ENCODE results near the gene AMMECR1.

Gene AMMECR1

DNA sequence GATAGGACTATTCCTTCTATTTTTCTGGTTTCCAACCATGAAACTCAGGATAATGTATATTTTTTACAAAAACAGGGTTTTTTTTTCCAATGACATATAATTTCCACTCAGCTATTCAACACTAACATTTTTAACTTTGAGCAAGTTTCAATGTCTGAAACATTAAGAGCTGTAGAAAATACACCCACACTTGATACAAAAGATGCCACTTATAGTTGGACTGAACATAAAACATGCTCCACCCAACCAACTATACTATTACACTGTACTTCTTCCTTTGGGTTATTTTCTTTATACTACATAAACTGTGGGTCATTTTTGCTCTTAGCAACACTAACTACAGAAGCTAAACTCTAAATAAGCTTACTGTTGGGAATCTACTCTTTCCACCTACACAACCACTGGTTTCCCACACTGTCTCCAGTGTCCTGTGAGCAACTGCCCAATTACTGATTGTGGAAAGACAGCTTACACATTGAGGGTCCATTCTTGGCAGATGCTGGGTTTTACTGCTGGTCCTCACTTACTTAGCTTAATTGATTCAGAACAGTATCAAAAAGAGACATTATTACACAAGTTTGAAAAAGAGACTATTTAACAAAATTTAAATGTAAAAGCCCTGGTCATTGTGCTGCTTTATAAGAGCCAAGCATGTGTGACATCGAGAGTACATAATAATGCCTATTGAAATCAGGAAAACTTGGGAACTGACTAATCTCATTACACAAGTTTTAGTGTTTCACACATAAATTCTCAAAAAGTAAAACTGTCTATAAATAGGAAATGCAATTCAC is 6.3 kb downstream of the AMMECR1 start:
- no peak for DNase-seq (ENCODE audit: low read depth)

GRCh38 chrX:110310896-110311295 is 7.0 kb downstream of the AMMECR1 start:
- no peak for DNase-seq (ENCODE audit: low read depth)

DNA sequence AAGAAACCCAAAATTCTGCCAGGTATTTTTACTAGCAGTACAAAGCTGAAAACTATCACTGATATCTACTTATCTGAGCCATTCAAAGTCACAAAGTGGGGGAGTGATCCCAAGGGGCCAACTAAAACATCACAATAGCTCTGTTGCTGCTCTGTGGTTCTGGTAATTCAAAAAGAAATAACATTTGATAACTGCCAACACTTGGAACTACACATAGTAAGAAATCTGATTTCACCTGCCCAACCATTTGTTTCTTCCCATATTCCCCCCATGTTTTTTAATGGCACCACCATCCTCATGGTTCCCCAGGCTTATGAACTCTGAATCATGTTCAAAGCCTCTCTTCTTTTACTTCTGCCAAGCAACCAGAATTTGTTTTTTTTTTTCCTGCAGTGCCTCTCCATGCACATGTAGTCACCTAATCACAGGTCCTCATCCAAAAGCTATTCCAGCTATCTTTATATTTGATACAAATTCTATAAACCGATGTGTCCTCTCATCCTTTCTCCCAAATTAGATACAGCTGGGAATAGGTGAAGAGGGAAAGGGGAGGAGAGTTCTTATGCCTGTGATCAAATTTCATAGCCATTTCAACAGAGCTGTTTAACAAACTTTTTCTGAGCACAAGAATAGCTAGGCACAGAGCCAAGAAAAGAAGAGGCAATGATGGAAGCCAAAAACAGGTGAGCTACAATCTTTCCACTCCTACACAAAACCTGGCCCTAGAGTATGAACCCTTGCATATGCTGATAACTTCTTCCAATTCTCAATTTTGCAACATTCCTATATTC is 7.7 kb downstream of the AMMECR1 start:
- no peak for DNase-seq (ENCODE audit: low read depth)

DNA sequence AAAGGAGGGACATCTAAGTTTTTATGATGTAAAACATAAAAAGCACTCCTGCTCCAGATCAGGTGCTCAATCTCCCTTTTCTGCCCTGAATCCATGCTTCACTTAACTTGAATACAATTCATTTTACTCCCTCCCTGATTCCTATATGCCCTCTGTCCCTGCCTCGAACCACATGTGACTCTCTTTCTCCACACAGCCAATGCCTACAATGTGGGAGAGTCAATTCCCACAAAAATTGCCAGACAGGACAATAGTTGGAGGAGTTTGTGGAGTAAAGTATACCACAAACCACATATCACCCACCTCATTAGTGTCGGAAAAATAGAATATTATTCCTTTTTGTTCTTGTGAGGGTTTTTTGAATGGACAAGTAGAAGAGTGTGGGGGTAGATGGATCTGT is 9.7 kb downstream of the AMMECR1 start:
- no peak for DNase-seq (ENCODE audit: low read depth)

DNA sequence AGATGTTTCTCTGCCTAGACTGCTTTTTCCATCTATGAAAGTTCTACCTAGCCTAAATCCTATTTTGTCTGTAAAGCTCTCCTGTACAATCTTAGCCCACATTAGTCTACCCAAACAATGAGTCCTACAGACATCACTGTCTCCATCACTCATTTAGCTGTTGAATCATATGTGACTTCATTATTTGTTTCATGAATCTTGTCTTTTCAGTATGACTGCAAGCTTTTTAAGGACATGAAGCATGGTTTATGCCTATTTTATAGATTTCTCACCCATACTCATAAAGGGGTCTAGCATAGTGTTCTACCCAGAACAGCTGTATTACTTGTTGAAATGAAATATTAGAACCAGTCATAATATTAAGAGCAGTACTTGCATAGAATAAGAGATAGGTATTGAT is 13.0 kb downstream of the AMMECR1 start:
- no peak for DNase-seq (ENCODE audit: low read depth)

DNA sequence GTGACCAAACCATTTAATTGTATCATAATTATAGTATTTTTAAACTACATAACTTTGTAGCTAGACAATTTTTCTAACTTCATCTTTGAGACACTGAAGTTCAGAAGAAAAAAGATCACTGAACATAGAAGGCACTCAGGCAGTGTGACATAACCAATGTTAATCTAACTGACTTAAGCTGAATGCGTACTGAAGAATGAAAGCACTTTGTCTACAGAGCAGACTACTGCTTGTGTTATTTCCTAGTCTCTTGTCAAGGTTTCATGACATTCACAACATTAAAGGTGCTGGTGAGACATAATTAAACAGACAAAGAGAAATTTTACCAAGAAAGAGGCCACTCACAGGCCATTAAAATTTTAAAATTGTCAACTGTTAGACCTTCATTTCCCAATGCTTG is 13.5 kb downstream of the AMMECR1 start:
- DNase-seq (ENCODE audit: low read depth), result no peak

GRCh38 chrX:110302975-110303374 is 14.9 kb downstream of the AMMECR1 start:
- no peak for DNase-seq (ENCODE audit: low read depth)

DNA sequence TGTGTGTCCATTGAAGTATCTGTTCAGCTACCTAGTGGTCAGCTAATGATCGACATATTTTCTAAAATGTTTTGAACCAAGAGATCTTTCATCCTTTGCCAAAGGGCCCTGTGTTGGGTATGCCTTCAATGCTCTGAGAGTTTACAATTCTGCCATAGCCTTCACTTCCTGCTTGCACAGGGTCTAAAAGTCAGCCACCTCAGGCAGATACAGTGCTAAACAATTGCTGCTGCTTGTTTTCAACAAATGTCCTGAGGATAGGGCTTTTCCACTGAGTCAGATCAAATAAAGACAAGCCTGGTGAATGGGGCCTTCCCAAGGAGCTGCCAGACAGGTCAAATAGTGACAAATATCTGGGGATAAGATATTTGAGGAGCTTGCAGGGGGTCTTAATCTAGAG is 16.7 kb downstream of the AMMECR1 start:
- DNase-seq (ENCODE audit: low read depth), result no peak

GRCh38 chrX:110294087-110294486 is 23.8 kb downstream of the AMMECR1 start:
- no peak for DNase-seq (ENCODE audit: low read depth)

- DNase-seq (ENCODE audit: low read depth), result no peak
Measured at GRCh38 chrX:110293658-110294057, 24.2 kb downstream of the AMMECR1 start.

DNA sequence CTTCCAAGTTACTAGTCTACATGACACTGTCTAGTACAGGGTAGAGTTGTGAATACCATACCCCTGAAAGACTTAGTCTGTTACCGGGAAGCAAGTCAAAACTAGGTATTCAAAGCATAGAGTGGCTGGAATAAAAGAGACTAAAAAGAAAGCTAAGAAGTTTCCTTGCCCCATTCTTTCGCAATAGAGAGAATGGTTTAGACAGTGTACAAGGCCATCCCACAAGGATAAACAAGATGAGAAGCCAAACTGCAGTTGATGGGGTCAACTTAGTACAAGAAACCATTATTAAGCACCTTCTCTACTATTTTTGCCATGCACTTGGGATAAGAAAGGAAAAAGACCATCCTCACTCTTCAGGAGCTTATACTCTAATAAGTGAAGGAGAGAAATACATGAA is 30.3 kb downstream of the AMMECR1 start:
- no peak for DNase-seq (ENCODE audit: low read depth)

DNA sequence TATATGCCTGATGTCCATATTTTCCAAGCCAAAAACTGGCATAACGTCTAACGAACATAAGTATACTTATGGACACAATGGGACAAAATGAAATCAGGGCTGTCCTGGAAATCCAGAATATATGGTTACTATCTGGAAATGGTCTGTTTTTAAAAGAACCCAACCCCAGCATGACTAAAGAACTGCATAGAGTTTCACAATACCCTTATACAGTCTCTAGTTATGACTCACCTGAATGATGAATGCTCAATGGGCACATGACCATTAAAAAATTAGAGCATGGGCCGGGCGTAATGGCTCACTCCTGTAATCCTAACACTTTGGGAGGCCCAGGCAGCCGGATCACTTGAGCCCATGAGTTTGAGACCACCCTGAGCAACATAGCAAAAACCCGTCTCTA is 31.8 kb downstream of the AMMECR1 start:
- DNase-seq (ENCODE audit: low read depth), result no peak

GRCh38 chrX:110284159-110284558 is 33.7 kb downstream of the AMMECR1 start:
- DNase-seq (ENCODE audit: low read depth), result no peak

- DNase-seq (ENCODE audit: low read depth), result no peak
Measured at GRCh38 chrX:110282922-110283321, 35.0 kb downstream of the AMMECR1 start.

GRCh38 chrX:110281377-110281776 is 36.5 kb downstream of the AMMECR1 start:
- DNase-seq (ENCODE audit: low read depth), result no peak

DNA sequence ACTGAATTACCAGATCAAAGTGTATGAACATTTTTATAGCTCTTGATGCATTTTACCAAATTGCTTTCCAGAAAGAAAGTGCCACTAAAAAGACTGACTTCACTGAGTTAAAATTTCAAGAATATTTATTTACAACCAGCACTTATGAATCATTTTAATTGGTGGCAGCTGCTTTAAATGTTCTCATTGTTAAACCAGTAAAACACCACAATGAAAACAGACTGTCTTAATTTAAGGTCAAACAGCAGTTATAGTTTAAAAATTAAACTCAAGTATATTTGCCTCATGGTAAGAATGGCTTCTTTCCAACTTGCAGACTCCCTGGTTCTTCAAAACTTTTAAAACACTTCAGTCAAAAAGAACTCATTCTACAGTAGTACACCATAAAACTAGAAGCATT is 36.9 kb downstream of the AMMECR1 start:
- DNase-seq (ENCODE audit: low read depth), result no peak

GRCh38 chrX:110277609-110278008 is 40.3 kb downstream of the AMMECR1 start:
- no peak for DNase-seq (ENCODE audit: low read depth)

GRCh38 chrX:110276778-110277177 is 41.1 kb downstream of the AMMECR1 start:
- DNase-seq (ENCODE audit: low read depth), result no peak

GRCh38 chrX:110268886-110269285 is 49.0 kb downstream of the AMMECR1 start:
- DNase-seq (ENCODE audit: low read depth), result no peak

DNA sequence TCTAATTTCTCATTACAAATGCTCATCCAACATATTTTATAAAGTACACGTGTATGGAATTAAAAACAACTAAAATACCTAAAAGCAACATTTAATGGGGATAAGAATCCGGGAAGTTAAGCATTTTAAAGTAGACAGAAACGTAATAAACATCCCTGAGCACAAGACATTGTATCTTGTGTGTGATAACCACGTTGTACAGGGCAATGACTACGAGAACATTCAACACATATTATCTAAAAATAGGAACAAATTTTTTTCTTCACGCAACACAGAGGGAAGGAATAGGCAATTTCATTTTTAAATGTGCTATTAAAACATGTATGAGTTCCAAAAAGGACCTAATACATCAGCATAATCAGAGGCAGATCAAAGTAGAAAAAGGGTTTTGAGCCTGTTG is 49.5 kb downstream of the AMMECR1 start:
- DNase-seq (ENCODE audit: low read depth), result no peak

- no peak for DNase-seq (ENCODE audit: low read depth)
Measured at GRCh38 chrX:110267874-110268273, 50.0 kb downstream of the AMMECR1 start.

DNA sequence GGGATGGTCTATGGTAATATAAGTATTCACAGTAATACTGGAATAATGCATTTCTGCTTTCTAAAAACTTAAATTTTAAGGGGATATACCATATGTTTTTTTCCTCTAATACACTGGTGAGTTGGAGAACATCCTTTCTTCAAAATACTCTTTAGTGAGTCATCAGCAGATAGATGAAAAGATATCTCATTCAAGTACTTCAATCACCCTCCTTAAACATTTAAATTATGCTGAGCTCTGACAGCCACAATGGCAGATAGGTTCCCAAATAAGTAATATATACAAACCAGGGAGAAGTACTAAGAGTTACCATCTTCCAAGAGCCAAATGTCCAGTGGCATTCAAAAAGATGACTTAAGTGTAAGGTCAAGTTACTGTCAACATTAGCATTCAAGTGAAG is 52.2 kb downstream of the AMMECR1 start:
- no peak for DNase-seq (ENCODE audit: low read depth)

DNA sequence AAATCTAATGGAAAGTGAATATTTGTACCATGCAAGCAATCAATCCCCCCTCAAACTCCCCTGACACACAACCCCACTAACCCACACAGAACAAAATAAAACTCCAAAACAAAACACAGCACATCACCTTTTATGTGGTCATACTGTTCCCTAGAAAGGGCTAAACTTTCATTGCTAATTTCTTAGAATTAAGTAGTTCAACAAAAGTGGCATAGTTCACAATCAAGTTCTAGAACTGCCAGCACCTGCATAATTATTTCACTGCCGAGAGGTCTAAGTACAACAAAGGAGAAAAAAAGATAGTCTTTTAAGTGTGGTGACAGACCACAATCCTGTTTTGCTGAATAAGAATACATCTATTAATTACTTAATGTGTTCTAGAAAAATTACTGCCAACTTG is 58.8 kb downstream of the AMMECR1 start:
- no peak for DNase-seq (ENCODE audit: low read depth)

- no peak for DNase-seq (ENCODE audit: low read depth)
Measured at GRCh38 chrX:110258552-110258951, 59.3 kb downstream of the AMMECR1 start.

Measured in activated T-helper 1 cell treated with Interleukin-2 at 50 U/mL for 16 hours (primary cell).